Stimulated activated CD8-positive, alpha-beta memory T cell treated with anti-CD3 and anti-CD28 coated beads, Interleukin-12 subunit alpha, Interleukin-12 subunit beta, amount 100 ng/mL, for 24 hours (primary cell): ENCODE measurements around the gene DHX35.

Experiments used
- DNase-seq: peaks from one replicate; pipeline ENCODE4 v3.0.0-alpha.2; 2020; ENCODE audit errors: extremely low read depth

The DHX35 gene

DNA sequence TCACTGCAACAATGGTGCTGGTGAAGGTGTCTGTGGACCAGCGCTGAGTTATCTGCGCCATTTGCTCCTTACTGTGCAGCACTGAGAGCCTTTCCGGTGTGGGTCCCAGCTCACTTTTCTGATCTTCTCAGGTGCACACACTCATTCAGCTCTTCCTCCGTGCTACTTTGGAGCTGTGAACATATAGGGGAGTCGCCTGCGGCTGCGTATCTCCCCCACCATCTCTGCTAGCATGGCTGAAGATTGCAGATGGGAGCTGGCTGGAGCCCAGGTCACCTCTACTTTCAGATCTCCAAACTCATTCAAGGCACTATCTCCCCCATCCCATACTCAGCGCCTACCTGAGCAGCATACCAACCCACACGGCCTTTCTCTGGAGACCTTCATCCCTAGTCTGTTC, 96.9 kb downstream of the DHX35 start:
- DNase-seq: no peak

DNA sequence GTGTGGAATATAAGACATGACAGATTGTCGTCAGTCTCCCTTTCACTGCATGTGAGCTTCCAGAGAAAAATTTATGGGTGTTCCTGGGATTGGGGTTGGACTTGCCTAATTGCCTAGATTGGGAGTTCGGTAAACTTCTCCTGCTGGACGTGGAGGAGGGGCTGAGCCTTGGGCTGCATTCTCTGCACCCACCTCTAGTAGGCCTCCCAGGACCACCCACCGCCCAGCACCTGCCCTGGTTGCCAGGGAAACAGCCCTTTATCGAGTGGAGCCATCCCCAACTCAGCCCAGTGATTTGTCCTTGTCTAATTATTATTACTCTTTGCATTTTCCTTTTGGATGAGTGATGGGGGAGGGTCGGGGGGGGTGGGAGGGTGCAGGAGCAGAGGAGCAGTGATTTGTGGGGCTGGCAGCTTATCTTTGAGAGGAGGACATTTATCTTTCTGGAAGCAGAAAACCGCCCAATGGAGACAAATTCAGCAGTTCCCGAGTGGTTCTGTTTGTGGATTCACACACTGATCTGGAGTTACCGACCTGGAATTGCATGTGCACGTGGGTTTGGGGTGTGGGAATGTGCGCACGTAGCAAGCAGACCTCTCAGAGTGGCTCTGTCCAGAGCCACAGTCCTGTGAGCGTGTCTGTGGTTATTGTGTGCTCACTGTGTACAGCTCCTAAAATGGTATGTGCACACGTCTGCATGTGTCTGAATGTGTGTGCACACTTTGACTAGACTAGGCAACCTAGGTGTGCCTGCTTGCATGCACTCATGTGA, 104.5 kb downstream of the DHX35 start:
- DNase-seq: no peak

DNA sequence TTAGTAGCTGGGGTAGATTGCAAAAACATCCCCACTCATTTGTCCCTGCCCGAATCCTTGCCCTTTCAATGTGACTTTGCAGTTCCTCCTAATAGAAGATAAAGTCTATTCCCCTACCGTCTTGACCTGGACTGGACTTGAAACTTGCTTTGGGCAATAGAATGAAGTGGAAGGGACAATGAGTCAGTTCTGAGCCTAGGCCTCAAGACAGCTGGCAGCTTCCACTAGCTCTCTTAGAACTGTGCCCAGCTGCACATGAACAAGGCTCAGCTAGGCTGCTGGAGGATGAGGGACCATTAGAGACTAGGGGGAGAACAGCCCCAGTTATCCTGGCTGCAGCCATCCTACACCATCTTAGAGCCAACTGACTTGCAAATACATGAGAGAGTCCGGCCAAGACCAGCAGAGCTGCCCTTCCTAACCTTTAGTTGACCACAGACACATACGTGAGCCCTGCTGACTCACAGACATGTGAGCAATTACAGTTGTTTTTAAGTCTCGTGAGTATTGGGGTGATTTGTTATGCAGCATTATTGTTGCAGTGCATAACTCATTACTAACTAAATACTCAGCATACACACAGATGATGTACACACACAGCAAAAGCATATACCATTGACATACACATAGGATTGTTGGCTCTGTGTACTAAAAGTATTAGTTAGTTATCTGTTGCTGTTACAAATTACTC, 105.5 kb downstream of the DHX35 start:
- DNase-seq: no peak

DNA sequence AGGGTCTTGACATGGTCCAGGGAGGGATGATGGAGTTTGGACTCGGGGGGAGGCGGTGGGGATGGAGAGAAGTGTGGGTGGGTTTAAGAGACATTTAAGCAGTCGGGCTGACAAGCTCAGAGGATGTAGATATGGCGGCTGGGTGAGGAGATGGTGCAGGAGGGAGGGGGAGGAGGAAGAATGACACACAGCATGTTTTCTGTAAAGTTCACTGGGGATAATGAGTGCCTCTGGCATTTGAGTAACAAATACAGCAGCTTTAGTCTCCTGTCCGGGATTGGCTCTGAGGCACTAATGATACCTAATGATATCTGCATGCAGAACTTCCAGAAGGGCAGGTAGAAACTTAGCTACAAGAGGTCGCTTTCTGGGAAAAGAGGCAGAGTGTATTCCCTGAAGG, 107.8 kb downstream of the DHX35 start:
- no peak for DNase-seq

DNA sequence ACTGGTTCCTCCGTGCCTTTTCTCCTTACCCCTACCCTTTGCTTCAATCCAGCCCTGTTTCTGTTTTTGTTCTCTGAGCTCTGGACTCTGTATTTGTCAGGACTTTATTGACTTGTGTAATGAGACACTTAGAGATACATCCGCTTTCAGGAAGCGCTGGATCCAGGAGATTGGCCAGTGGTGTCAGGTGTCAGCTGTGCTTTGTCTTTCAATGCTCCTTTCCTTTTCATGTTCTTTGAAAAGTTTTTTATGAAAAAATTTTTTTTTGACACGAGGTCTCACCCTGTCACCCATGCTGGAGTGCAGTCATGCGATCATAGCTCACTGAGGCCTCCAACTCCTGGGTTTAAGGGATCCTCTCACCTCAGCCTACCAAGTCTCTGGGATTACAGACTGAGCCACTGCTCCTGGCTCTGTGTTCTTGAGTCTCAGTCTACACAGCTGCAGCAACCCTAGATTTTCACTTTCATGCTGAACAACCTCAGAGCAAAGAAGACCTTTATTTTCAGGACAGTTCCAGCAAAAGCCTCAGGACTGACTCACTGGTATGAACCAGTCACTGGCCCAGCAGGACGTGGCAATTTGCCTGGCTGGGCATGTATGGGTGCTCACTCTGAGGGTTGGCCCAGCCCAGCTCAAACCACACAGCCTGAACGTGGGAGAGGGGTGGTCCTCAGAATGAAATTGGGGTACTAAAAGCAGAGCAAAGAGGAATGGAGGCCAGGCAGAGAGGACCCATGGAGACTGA, 108.5 kb downstream of the DHX35 start:
- no peak for DNase-seq

DNA sequence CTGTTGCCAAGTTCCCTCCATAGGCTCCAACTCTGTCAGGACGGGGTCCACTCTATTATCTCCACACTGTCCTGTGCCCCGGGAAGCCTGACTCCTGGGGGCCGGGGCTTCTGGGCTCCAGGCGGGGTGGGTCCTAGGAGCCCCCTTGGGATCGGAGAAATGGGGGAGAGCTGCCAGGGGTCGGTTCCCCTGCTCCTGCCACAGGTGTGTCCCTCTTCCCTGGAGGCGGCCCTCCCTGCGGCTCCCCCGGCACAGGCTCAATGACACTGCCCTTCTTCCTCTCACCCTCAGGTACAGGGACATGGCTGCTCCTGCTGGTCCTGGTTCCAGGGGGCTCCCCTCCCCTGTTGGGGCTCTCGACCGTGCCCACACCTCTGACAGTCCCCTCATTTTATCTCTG, 110.0 kb downstream of the DHX35 start:
- DNase-seq: no peak

DNA sequence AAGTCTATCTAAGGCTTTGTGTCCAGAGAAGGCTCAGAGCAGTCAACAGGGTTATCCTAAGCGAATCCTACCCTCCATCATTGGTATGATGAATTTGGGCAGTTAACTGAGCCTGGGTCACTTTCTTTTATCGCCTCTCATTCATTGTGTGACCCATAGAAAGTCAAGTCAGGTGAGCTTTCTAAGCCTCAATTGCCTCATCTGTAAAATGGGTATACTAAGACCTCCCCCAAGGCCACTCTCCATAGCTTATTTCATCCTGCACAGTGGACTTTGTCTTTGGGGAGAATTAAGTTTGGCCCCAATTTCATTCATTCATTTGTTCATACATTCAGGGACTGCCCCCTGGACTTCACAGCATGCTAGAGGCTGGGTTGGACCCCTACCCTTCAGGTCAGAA, 110.5 kb downstream of the DHX35 start:
- DNase-seq: no peak

DNA sequence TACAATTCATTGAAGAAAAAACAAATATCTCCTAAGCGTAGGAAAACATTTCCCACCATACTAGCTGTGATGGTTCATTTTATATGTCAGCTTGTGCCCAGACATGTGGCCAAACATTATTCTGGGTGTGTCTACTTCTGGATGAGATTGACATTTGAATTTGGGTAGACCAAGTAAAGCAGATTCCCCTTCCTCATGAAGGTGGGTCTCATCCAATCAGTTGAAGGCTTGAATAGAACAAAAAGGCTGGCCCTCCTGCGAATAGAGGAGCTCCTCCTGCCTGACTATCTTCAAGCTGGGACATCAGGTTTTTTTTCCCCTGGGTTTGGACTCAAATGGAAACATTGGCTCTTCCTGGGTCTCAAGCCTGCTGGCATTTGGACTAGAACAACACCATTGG, 113.6 kb downstream of the DHX35 start:
- DNase-seq: no peak

DNA sequence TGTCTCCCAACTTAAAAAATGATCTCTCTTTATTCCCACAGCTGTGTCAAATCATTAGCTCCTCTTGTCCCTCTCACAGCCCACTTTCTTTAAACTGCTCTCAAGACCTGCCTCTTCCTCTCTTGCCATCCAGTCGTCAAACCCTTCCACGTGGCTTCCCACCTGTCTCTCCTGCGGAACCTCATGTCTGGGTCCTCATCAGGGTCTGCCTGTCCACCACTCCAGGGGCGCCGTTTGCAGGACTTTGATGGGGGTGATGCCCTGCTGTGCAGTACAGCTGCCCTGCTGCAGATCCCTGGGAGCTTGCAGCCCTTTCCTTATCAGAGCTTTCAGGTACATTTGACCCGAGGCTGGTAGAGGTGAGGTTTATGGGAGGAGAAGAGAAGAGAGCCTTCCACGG, 114.8 kb downstream of the DHX35 start:
- DNase-seq: no peak

DNA sequence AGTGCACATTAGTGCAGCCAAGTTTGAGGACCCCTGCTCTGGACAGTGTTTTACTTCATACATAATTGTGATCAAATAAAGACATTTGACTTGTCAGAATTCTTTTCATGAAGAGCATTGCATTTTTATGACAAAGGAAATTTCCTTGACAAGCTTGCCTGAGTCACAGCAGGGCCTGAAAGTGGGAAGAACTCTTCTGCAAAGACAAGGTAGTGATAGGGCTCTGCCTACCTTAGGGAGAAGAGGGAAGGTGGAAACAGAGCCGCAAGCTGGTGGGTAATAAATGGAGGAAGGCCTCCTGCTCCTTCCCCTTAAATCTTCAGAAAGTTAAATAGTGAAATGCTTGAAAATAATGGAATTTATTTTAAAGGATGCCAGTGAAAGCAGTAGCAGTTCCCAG, 118.2 kb downstream of the DHX35 start:
- DNase-seq: no peak

DNA sequence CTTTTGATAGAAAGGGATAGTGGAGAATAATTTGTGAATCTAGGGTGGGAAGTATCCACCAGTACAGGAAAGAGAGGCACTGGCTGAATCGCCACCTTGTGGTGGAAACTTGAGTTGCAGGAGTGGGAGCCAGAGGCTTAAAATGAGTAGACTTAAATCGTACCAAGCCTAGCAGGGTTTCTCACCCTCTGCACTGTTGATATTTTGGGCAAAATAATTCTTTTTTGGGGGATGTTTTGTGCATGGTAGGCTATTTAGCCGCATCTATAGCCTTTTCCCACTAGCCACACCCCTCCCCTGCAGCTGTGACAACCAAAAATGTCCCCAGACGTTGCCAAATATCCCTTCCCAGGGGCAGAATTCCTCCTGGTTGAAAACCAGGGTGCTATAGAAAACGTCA, 119.1 kb downstream of the DHX35 start:
- DNase-seq: peak; percentile 31

DNA sequence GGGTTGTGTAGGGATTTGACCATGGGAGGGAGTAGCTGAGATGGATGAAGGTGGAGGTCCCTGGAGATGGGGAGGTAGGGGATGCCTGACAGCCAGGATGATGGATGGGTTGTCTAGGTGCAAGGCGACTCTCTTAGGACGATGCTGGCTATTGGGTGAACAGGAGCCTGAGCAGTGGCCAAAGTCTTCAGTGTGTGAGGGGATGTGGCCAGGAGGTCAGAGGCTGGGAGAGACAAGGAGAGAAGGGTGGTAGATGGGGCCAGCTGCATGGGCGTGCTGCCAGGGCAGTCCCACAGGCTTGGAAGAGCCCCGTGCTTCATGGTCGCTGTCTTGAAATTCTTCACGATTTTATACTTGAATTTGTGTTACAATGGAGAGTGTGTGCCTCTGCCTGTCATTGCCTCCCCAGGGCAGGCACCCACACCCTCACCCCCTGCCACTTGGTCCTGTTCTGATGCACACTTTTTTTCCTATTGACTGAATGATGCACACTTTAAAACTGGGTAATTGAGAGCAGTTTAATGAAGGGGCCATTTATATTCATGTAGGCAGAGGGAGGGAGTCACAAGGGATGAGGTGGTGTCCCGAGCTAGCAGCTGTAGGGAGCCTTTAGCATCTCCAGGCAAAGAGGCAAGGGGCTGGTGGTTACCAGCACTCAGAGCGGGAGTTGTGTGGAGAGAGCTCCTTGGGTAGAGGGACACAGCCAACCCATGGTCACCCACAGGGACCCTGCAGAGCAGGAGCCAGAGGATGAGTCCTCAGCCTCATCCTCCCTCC, 120.7 kb downstream of the DHX35 start:
- no peak for DNase-seq

DNA sequence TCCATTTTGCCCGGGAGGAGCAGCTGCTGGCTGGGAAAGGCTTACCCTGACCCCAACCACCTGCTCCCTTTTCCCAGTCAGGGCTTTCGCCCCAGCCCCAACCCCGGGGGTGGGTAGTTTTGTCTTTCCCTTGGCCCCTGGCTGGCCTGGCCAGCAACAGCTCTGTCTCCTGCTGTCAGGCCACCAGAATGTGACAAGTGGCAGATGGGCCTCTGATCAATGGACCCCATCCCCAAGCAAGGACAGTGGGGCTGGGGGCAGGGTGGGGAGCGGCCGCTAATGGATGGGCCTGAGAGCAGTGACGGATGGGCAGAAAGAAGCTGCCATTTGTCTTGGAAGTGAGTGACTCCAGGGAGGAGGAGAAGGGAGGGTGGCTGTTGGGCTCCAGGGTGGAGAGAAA, 121.6 kb downstream of the DHX35 start:
- DNase-seq: no peak

DNA sequence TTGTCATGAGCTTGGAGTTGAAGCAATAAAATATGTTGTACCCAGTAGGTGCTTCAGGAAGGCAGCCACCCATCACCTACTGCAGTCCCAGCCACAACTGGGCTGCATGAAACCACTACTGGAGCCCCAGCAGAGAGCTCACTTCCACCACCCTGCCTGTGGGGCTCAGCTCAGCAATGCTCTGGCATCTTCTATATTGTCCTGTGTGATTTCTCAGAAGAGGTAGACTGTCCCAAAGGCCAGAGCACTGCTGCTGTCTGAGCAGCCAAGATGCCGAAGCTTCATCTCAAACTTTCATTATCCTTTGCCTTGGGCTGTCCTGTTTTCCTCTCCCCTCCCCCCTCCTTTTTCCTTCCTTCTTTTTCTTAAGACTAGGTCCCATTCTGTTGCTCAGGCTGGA, 126.9 kb downstream of the DHX35 start:
- DNase-seq: no peak
